ENCODE results near the gene RTN3. TPM values are rescaled to one million over a fixed set of nuclear protein-coding genes. Genes with fewer than 3 reads are reported as not detected.

RTN3 gene
- total and polyA plus RNA-seq, 2 donors (not counting 1 experiment from before 2014, with no cell fraction given): 10.1 to 24.9 TPM

DNA sequence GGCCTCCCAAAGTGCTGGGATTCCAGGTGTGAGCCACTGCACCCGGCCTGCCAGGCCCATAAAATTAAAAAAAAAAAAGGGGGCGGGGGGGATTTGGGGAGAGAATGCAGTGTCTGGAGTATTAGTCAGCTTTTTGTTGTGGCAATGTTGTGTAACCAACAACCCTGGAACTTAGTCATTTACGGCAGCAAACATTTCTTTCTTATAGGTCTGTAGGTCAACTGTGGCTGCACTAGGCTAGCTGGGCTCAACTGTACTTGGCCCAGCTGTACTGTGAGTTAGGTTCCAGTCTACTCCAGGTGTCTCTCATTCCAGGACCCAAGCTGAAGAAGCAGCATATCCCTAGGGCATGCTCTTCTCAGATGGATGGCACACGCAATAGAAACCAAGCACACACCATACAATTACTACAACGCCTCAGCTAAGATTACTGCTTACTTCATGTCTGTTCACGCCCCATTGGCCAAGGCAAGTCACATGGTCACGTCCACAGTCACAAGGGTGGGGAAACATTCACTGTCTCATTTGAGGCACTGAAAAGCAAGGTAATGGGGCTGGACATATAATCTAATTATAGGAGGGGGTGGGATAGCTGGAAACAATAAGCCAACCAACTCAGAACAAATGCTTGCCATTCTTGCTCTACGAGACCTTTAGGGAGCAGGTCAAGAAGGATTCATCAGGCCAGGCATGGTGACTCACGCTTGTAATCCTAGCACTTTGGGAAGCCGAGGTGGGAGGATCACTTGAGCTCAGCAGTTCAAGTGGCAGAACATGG is 121.5 kb downstream of the RTN3 start:
- Mint-ChIP-seq H3K4me3 (no peak overlapping the region), H3K27me3 (peaks cover 7% of the 10 kb centered on the region), H3K9me3 (ENCODE audit: insufficient read depth) (no peaks in the 10 kb centered on the region), H3K4me1 (no peaks in the 10 kb centered on the region), H3K27ac (no peak overlapping the region)
- Histone ChIP-seq H3K9ac (ENCODE audit: low read length) (no peak overlapping the region), H2AFZ (ENCODE audit: insufficient read depth, low read depth, low read length, poor library complexity, severe bottlenecking) (no peak overlapping the region), H3K27me3 (replicated peaks in 1 of 4; ENCODE audit: control extremely low read depth in 1 of 4, control insufficient read depth in 3 of 4, insufficient read depth in 4 of 4, low read length in 3 of 4) (peaks cover 0 to 3% (median 0%) of the 10 kb centered on the region in 4 experiments), H3K9me3 (ENCODE audit: control extremely low read depth in 1 of 3, control insufficient read depth in 2 of 3, insufficient read depth in 1 of 3, low read length in 2 of 3) (no peaks in the 10 kb centered on the region), H3K27ac (ENCODE audit: low read length in 2 of 2) (no peak overlapping the region), H3K4me2 (replicated peaks; ENCODE audit: low read depth, low read length, poor library complexity, severe bottlenecking) (no peak overlapping the region), H4K20me1 (ENCODE audit: control insufficient read depth, insufficient read depth, low read length, poor library complexity, severe bottlenecking) (no peaks in the 10 kb centered on the region), H3K79me2 (ENCODE audit: control insufficient read depth, insufficient read depth, low read length) (no peaks in the 10 kb centered on the region), H3K36me3 (replicated peaks in 1 of 2; ENCODE audit: control extremely low read depth in 1 of 2, control insufficient read depth in 1 of 2, extremely low read depth in 1 of 2, insufficient read depth in 2 of 2, low read length in 1 of 2) (no peaks in the 10 kb centered on the region), H3K4me1 (ENCODE audit: control insufficient read depth in 2 of 2, insufficient read depth in 2 of 2, low read length in 2 of 2) (no peaks in the 10 kb centered on the region), H3K4me3 (ENCODE audit: control extremely low read depth in 1 of 5, extremely low read depth in 1 of 5, insufficient read depth in 1 of 5, low read depth in 2 of 5, low read length in 4 of 5) (no peak overlapping the region)
- TF ChIP-seq, protein P1, sequence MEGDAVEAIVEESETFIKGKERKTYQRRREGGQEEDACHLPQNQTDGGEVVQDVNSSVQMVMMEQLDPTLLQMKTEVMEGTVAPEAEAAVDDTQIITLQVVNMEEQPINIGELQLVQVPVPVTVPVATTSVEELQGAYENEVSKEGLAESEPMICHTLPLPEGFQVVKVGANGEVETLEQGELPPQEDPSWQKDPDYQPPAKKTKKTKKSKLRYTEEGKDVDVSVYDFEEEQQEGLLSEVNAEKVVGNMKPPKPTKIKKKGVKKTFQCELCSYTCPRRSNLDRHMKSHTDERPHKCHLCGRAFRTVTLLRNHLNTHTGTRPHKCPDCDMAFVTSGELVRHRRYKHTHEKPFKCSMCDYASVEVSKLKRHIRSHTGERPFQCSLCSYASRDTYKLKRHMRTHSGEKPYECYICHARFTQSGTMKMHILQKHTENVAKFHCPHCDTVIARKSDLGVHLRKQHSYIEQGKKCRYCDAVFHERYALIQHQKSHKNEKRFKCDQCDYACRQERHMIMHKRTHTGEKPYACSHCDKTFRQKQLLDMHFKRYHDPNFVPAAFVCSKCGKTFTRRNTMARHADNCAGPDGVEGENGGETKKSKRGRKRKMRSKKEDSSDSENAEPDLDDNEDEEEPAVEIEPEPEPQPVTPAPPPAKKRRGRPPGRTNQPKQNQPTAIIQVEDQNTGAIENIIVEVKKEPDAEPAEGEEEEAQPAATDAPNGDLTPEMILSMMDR (IDR thresholded peaks at IDR 0.05): no peak
- no peak for TF ChIP-seq EZH2 (IDR thresholded peaks at IDR 0.05; ENCODE audit: borderline replicate concordance, insufficient read depth, low read depth, low read length, poor library complexity, severe bottlenecking)
- WGBS (ENCODE audit: insufficient coverage): 77% methylated on average over 6 of the region's 10 CpGs
- DNase-seq (no peak), ATAC-seq (ENCODE audit: low read depth) (no peak)
- ChIA-PET CTCF (interaction anchor here (1.1 to 1.4 kb wide), 2 partner anchors 24 to 35 kb away, joined by 3 read pairs; no protein-coding TSS in a partner anchor), POLR2A (interaction anchor here (0.7 kb wide), 1 partner anchor 10 kb away, joined by 8 read pairs; no protein-coding TSS in a partner anchor)
- intact Hi-C loops (cut with micrococcal nuclease): no loop called here

DNA sequence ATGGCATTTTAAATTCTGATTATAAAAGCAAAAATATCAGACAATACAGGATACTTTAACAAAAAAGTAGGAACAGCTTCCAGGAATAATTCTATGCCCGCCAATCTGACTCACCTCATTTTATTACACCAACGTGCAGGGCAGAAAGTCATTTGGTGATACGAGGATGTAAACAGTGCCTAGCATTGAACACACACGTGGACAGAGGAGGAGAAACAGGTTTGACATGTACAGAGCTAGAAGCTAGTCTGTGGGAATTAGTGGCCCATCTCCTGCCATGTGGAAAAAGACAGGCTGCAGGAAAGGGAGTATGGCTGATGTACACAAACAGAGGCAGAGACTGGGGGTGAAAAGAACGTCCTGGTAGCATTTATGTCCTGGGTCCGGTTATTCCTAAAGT is 123.0 kb downstream of the RTN3 start:
- Histone ChIP-seq H3K4me3 (ENCODE audit: control extremely low read depth in 1 of 5, extremely low read depth in 1 of 5, insufficient read depth in 1 of 5, low read depth in 2 of 5, low read length in 4 of 5) (no peak overlapping the region), H3K27ac (ENCODE audit: low read length in 2 of 2) (no peak overlapping the region), H3K9ac (ENCODE audit: low read length) (no peak overlapping the region), H3K9me3 (ENCODE audit: control extremely low read depth in 1 of 3, control insufficient read depth in 2 of 3, insufficient read depth in 1 of 3, low read length in 2 of 3) (no peaks in the 10 kb centered on the region), H3K4me1 (ENCODE audit: control insufficient read depth in 2 of 2, insufficient read depth in 2 of 2, low read length in 2 of 2) (no peaks in the 10 kb centered on the region), H4K20me1 (ENCODE audit: control insufficient read depth, insufficient read depth, low read length, poor library complexity, severe bottlenecking) (no peaks in the 10 kb centered on the region), H3K36me3 (replicated peaks in 1 of 2; ENCODE audit: control extremely low read depth in 1 of 2, control insufficient read depth in 1 of 2, extremely low read depth in 1 of 2, insufficient read depth in 2 of 2, low read length in 1 of 2) (no peaks in the 10 kb centered on the region), H2AFZ (ENCODE audit: insufficient read depth, low read depth, low read length, poor library complexity, severe bottlenecking) (no peak overlapping the region), H3K27me3 (replicated peaks in 1 of 4; ENCODE audit: control extremely low read depth in 1 of 4, control insufficient read depth in 3 of 4, insufficient read depth in 4 of 4, low read length in 3 of 4) (no peaks in the 10 kb centered on the region), H3K79me2 (ENCODE audit: control insufficient read depth, insufficient read depth, low read length) (no peaks in the 10 kb centered on the region), H3K4me2 (replicated peaks; ENCODE audit: low read depth, low read length, poor library complexity, severe bottlenecking) (no peak overlapping the region)
- POLR2A ChIA-PET: no interaction called here
- no peaks in the 10 kb centered on the region for H3K9me3 Mint-ChIP-seq (ENCODE audit: insufficient read depth)
- no peak for ATAC-seq (ENCODE audit: low read depth)
- TF ChIP-seq, protein P1 (IDR thresholded peaks at IDR 0.05): no peak
- no peak for TF ChIP-seq EZH2 (IDR thresholded peaks at IDR 0.05; ENCODE audit: borderline replicate concordance, insufficient read depth, low read depth, low read length, poor library complexity, severe bottlenecking)
- intact Hi-C loops (cut with micrococcal nuclease): no loop called here
- H3K4me1 Mint-ChIP-seq: no peaks in the 10 kb centered on the region
- DNase-seq: no peak
- H3K27me3 Mint-ChIP-seq: peaks cover 3% of the 10 kb centered on the region
- 72% methylated on average over 2 of the region's 6 CpGs for WGBS (ENCODE audit: insufficient coverage)
- H3K4me3 Mint-ChIP-seq: no peak overlapping the region
- CTCF ChIA-PET: interaction anchor here (0.7 kb wide), 1 partner anchor 143 kb away, joined by 3 read pairs; no protein-coding TSS in a partner anchor
- no peak overlapping the region for H3K27ac Mint-ChIP-seq

Measured in B cell (primary cell).